Transverse colon (tissue), 4 donors: ENCODE data around the gene SPOUT1.
A peak's percentile ranks its signal among the peaks of the same experiment; 100 is the strongest.

Experiments
- POLR2A ChIP-seq: fragments of 450-650 bp; IDR thresholded peaks from one replicate; pipeline ENCODE4 v1.6.1; 2016; ENCODE audit warnings: antibody characterized with exemption, mild to moderate bottlenecking, moderate library complexity
- POLR2AphosphoS5 ChIP-seq, 3 donors: sonication (generic); formaldehyde crosslinking; IDR thresholded peaks; one replicate each; pipeline ENCODE4 v1.6.1; 2016; ENCODE audit warnings: antibody characterized with exemption in 3 of 3
- TF ChIP-seq, protein P1 (sequence below), 5 experiments: fragments of 200-600 bp in 3 of 5; fragments of 450-650 bp in 2 of 5; sonication (generic) in 3 of 5; IDR thresholded peaks; 1 replicate in 2 of 5; 2 replicates in 3 of 5; pipeline ENCODE4 v1.5.1; 2016 to 2017; ENCODE audit warnings: antibody characterized with exemption in 5 of 5, inconsistent platforms in 3 of 5, mild to moderate bottlenecking in 2 of 5, moderate library complexity in 1 of 5

DNA sequence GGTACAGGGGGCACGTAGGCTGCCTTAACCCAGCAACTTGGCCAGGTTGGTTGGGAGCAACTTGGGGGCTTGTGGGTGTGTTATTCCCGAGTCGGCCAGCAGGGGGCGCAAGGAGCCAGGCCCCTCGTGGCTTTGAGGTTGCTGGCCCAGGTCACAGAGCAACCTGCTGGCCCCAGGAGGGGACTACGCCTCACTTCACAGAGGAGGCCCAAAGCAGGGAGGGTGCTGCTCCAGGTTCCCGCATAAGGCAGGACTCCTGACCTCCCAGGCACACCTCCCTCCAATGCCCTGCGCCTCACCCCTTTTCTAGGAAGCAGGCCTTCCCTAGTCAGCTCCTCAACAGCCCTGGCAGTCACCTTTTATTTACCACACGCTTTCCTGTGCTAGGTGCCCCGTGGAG, 34.1 kb upstream of the SPOUT1 start:
- TF ChIP-seq, protein P1, sequence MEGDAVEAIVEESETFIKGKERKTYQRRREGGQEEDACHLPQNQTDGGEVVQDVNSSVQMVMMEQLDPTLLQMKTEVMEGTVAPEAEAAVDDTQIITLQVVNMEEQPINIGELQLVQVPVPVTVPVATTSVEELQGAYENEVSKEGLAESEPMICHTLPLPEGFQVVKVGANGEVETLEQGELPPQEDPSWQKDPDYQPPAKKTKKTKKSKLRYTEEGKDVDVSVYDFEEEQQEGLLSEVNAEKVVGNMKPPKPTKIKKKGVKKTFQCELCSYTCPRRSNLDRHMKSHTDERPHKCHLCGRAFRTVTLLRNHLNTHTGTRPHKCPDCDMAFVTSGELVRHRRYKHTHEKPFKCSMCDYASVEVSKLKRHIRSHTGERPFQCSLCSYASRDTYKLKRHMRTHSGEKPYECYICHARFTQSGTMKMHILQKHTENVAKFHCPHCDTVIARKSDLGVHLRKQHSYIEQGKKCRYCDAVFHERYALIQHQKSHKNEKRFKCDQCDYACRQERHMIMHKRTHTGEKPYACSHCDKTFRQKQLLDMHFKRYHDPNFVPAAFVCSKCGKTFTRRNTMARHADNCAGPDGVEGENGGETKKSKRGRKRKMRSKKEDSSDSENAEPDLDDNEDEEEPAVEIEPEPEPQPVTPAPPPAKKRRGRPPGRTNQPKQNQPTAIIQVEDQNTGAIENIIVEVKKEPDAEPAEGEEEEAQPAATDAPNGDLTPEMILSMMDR (IDR thresholded peaks at IDR 0.05): peak; percentile 93 to 98 (median 97)
- TF ChIP-seq POLR2A (no peak), POLR2AphosphoS5 (IDR thresholded peaks at IDR 0.05) (no peak)
